Panc1 (cell line): Measurements from ENCODE around the gene DNAH3.

Experiments
- POLR2AphosphoS5 ChIP-seq: IDR thresholded peaks from 2 replicates; pipeline ENCODE4 v1.6.1; 2012; ENCODE audit warnings: mild to moderate bottlenecking, low read depth, low read length, moderate library complexity
- SIN3A ChIP-seq: IDR thresholded peaks from 2 replicates; pipeline ENCODE4 v1.6.1; 2012; ENCODE audit warnings: low read depth, mild to moderate bottlenecking, low read length, moderate library complexity, borderline replicate concordance; ENCODE audit not compliant: insufficient read depth
- TCF7L2 ChIP-seq: IDR thresholded peaks from 2 replicates; pipeline ENCODE4 v1.6.1; 2011; ENCODE audit warnings: mild to moderate bottlenecking, low read depth, low read length, inconsistent platforms
- TF ChIP-seq, protein P1 (sequence below): fragments of 450-650 bp; IDR thresholded peaks from 2 replicates; pipeline ENCODE4 v1.5.1; 2017; ENCODE audit warnings: mild to moderate bottlenecking
- TF ChIP-seq, protein P2 (sequence below), 2 experiments: IDR thresholded peaks; 2 replicates each; pipeline ENCODE4 v1.6.1; 2011 to 2012; ENCODE audit warnings: low read depth in 2 of 2, control low read depth in 1 of 2, low read length in 1 of 2, mild to moderate bottlenecking in 1 of 2, moderate library complexity in 1 of 2; ENCODE audit not compliant: insufficient read depth in 1 of 2

DNA sequence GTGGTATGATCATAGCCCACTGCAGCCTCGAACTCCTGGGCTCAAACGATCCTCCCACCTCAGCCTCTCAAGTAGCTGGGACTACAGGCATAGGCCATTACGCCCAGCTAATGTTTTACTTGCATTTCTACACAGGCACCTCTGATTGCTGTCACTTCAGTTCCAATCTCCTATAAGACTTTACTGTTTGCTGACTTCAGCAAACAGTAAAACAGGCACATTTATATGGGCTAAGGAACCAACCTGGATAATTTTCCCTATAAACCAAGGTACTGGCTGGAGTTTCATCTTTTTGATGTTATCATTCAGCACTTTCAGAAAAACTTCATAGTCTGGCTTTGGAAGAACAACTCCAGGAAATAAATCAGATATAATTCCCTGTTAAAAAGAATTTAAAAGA, 114.2 kb downstream of the DNAH3 start:
- TF ChIP-seq, protein P1, sequence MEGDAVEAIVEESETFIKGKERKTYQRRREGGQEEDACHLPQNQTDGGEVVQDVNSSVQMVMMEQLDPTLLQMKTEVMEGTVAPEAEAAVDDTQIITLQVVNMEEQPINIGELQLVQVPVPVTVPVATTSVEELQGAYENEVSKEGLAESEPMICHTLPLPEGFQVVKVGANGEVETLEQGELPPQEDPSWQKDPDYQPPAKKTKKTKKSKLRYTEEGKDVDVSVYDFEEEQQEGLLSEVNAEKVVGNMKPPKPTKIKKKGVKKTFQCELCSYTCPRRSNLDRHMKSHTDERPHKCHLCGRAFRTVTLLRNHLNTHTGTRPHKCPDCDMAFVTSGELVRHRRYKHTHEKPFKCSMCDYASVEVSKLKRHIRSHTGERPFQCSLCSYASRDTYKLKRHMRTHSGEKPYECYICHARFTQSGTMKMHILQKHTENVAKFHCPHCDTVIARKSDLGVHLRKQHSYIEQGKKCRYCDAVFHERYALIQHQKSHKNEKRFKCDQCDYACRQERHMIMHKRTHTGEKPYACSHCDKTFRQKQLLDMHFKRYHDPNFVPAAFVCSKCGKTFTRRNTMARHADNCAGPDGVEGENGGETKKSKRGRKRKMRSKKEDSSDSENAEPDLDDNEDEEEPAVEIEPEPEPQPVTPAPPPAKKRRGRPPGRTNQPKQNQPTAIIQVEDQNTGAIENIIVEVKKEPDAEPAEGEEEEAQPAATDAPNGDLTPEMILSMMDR: no peak
- TF ChIP-seq, protein P2, sequence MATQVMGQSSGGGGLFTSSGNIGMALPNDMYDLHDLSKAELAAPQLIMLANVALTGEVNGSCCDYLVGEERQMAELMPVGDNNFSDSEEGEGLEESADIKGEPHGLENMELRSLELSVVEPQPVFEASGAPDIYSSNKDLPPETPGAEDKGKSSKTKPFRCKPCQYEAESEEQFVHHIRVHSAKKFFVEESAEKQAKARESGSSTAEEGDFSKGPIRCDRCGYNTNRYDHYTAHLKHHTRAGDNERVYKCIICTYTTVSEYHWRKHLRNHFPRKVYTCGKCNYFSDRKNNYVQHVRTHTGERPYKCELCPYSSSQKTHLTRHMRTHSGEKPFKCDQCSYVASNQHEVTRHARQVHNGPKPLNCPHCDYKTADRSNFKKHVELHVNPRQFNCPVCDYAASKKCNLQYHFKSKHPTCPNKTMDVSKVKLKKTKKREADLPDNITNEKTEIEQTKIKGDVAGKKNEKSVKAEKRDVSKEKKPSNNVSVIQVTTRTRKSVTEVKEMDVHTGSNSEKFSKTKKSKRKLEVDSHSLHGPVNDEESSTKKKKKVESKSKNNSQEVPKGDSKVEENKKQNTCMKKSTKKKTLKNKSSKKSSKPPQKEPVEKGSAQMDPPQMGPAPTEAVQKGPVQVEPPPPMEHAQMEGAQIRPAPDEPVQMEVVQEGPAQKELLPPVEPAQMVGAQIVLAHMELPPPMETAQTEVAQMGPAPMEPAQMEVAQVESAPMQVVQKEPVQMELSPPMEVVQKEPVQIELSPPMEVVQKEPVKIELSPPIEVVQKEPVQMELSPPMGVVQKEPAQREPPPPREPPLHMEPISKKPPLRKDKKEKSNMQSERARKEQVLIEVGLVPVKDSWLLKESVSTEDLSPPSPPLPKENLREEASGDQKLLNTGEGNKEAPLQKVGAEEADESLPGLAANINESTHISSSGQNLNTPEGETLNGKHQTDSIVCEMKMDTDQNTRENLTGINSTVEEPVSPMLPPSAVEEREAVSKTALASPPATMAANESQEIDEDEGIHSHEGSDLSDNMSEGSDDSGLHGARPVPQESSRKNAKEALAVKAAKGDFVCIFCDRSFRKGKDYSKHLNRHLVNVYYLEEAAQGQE (IDR thresholded peaks at IDR 0.05; ENCODE audit: insufficient read depth in 1 of 2, low read depth in 2 of 2, low read length in 1 of 2): no peak
- TF ChIP-seq POLR2AphosphoS5: no peak
- no peak for TF ChIP-seq SIN3A
- no peak for TF ChIP-seq TCF7L2
